ENCODE data around the gene SEPTIN8.

- TF ChIP-seq CTCF (IDR thresholded peaks at IDR 0.05 in 8 of 11, conservative IDR thresholded peaks at IDR 0.05 in 3 of 11) (no peak), POLR2A (IDR thresholded peaks at IDR 0.05) (no peak)
Observed at GRCh38 chr5:132780577-132780976, 3.5 kb upstream of the SEPTIN8 start.
